GM12865 (cell line): ENCODE results near the gene ZNF513.
A peak's percentile ranks its signal among the peaks of the same experiment; 100 is the strongest.

Experiments used
- DNase-seq: peaks from one replicate; pipeline ENCODE4 v3.0.0; 2010; ENCODE audit warnings: low read depth
- H3K4me3 ChIP-seq: 2 replicates; pipeline ENCODE4 v1.5.1; 2011; ENCODE audit warnings: mild to moderate bottlenecking, low read depth, low read length, control low read depth
- TF ChIP-seq, protein P1 (sequence below): IDR thresholded peaks from 2 replicates; pipeline ENCODE4 v1.5.1; 2011; ENCODE audit warnings: low read length, control low read depth, low read depth, inconsistent platforms; ENCODE audit not compliant: insufficient read depth; ENCODE audit errors: missing control alignments

Gene ZNF513

DNA sequence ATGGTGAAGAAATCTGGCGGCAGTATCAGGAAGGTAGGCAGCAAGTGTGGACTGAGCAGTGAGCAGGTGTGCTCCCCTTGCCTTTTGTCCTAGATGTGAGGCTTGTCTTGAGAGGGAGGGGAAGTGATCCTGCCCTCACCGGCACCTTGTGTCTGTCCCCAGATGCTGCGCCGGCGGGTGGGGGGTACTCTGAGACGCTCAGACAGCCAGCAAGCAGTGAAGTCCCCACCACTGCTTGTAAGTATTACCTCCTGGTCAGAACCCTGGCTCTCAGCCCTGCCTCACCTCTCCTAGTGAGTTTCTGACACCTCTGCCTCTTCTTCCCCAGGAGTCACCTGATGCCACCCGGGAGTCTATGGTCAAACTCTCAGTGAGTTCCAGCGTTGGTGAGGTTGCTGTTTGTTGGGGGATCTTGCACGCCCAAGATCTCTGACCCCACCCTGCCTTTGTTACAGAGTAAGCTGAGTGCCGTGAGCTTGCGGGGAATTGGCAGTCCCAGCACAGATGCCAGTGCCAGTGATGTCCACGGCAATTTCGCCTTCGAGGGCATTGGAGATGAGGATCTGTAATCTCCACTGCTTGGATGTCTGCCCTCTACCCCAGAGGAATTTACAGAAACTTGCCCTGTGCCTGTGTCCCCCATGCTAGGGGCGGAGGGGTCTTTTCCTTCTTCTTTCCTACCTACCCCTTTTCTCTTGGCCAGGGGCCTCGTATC is 4.2 kb downstream of the ZNF513 start:
- no peak overlapping the region for H3K4me3 ChIP-seq
- TF ChIP-seq, protein P1, sequence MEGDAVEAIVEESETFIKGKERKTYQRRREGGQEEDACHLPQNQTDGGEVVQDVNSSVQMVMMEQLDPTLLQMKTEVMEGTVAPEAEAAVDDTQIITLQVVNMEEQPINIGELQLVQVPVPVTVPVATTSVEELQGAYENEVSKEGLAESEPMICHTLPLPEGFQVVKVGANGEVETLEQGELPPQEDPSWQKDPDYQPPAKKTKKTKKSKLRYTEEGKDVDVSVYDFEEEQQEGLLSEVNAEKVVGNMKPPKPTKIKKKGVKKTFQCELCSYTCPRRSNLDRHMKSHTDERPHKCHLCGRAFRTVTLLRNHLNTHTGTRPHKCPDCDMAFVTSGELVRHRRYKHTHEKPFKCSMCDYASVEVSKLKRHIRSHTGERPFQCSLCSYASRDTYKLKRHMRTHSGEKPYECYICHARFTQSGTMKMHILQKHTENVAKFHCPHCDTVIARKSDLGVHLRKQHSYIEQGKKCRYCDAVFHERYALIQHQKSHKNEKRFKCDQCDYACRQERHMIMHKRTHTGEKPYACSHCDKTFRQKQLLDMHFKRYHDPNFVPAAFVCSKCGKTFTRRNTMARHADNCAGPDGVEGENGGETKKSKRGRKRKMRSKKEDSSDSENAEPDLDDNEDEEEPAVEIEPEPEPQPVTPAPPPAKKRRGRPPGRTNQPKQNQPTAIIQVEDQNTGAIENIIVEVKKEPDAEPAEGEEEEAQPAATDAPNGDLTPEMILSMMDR = no peak
- no peak for DNase-seq

DNA sequence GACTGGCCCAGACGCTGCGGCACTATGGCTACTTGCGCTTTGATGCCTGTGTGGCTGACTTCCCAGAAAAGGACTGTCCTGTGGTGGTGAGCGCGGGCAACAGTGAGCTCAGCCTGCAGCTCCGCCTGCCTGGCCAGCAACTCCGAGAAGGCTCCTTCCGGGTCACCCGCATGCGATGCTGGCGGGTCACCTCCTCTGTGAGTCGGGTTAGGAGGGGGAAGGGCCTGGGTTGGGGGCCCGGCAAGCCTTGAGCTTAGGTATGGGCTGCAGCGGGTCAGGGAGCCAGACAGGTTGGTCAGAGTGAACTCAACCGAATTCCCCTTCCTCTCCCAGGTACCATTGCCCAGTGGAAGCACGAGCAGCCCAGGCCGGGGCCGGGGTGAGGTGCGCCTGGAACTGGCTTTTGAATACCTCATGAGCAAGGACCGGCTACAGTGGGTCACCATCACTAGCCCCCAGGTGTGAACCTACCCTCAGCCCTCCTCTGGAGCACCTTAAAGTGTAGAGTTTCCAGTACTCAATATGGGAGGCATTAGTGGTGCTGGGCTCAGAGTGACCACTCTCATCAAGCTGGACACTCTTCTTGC is 4.9 kb downstream of the ZNF513 start:
- TF ChIP-seq, protein P1 = no peak
- no peak for DNase-seq
- no peak overlapping the region for H3K4me3 ChIP-seq

DNA sequence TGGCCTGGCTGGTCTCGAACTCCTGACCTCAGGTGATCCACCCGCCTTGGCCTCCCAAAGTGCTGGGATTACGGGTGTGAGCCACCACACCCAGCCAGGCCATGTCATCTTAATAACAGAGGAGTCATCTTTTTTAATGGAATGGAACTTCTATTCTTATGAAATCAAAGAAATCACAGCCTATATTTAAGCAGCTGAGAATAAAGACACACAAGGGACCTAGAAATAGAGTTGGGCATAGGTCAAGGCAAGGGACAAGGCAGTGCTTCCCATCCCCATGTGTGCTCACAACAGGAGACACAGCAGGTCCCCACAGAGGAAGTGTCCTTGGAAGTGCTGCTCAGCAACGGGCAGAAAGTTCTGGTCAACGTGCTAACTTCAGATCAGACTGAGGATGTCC is 7.0 kb downstream of the ZNF513 start:
- no peak overlapping the region for H3K4me3 ChIP-seq
- TF ChIP-seq, protein P1 = no peak
- no peak for DNase-seq

DNA sequence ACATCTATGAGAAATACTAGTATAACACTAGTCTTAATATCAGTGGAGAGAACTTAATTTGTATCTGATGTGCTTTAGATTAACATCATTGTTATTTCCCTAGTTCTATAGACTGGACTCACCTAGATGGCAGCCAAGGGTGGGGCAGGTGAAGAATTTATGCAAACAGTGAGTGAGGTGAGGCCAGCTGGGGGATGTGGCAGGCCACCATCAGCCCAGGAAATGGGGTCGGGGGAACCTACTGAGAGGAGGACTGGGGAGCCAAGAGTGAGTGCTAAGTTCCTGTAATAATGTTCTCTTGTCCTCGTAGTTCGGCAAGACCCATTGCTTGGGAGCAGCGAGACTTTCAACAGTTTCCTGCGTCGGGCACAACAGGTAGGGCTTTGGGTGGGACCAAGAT is 7.6 kb downstream of the ZNF513 start:
- TF ChIP-seq, protein P1 = no peak
- H3K4me3 ChIP-seq = no peak overlapping the region
- DNase-seq = no peak

DNA sequence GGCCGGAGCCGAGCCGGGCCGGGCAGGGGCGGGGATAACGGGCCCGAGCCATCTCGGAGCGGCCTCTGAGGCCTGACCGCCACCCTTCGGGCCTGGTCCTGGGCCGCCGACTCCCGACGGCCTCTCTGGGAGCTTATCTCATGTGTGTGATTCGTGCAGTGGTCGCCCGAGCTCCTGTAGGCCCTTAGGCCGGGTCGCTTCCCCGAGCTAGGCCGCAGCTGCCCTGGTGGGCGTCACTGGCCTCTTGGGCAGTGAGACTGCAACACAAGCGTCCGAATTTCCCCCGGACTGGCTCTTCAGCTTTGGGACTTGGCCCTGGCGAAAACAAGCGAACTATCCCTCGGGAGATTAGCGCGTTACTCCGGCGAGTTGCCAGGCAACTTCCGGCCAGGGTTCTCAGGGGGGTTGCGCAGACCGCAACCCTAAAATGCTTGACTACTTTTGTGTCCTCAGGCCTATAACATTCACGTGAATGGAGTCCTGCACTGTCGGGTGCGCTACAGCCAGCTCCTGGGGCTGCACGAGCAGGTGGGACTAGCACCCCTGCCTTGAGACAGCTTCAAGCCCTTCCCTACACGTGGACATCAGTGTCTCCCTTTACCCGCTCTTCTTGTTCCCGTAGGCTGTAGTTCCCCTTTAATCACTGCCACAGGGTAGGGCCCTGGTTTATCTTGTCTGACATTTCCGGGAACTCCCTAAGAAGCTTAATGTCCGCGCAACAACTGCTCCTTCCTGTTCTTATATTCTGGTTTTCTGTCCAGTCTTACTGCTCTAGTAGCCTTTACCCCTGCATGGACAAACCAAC is 9.5 kb downstream of the ZNF513 start:
- peak; percentile 81 for DNase-seq
- TF ChIP-seq, protein P1 = no peak
- peak overlapping the region; percentile 88 for H3K4me3 ChIP-seq

DNA sequence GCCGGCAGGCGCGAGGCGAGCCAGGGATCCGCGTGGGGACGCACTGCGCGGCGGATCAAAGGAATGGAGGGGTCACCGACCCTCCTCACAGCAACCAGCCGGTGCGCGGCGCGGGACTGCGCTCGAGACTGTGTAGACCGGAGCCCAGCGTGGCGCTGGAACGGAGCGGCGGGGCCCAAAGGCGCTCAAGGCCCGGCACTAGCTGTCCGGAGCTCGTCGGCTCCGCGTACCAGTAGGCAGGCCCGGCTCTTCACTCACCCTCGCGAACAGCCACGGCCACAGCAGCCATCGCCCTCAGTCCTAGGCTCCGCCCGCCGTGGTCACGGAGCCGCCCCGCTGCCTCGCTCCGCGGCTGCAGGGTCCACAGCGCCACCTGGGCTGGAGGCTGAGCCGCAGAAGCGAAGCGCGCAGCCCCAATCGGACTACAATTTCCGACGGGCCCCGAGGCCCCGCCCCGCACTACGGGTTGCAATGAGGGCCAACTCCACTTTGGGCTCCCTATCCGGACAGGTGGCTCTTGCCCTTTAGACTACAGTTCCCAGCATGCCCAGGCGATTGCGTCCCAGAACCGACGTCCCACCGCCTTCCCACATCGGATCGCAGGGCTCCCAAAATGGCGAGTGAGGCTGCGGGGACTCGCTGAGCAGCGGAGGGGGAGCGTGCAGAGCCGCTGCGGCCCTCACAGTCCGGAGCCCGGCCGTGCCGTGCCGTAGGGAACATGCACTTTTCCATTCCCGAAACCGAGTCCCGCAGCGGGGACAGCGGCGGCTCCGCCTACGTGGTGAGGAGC is 10.3 kb downstream of the ZNF513 start, which contains the start of the genes EIF2B4 and SNX17:
Gene EIF2B4, minus strand, starts transcription at position 313 of the 790 bp plus-strand sequence. Its CDS starts 24 bp downstream, at position 289.
Gene SNX17, plus strand, starts transcription at position 591 of the 790 bp plus-strand sequence. Its CDS starts 128 bp downstream, at position 719.
- DNase-seq = peak; percentile 99
- peak within 1 kb of the TSS; percentile 88 for H3K4me3 ChIP-seq
- TF ChIP-seq, protein P1 = peak; percentile 71
